GM18502 (cell line): ENCODE data around the gene RPL10.
A peak's percentile ranks its signal among the peaks of the same experiment; 100 is the strongest.

ENCODE experiments used
- ATAC-seq: cut with Tn5 transposase; IDR thresholded peaks from one replicate; pipeline ENCODE4 v1.9.1; 2021; ENCODE audit warnings: mild to moderate bottlenecking; ENCODE audit not compliant: unreplicated experiment, poor library complexity

The RPL10 gene

DNA sequence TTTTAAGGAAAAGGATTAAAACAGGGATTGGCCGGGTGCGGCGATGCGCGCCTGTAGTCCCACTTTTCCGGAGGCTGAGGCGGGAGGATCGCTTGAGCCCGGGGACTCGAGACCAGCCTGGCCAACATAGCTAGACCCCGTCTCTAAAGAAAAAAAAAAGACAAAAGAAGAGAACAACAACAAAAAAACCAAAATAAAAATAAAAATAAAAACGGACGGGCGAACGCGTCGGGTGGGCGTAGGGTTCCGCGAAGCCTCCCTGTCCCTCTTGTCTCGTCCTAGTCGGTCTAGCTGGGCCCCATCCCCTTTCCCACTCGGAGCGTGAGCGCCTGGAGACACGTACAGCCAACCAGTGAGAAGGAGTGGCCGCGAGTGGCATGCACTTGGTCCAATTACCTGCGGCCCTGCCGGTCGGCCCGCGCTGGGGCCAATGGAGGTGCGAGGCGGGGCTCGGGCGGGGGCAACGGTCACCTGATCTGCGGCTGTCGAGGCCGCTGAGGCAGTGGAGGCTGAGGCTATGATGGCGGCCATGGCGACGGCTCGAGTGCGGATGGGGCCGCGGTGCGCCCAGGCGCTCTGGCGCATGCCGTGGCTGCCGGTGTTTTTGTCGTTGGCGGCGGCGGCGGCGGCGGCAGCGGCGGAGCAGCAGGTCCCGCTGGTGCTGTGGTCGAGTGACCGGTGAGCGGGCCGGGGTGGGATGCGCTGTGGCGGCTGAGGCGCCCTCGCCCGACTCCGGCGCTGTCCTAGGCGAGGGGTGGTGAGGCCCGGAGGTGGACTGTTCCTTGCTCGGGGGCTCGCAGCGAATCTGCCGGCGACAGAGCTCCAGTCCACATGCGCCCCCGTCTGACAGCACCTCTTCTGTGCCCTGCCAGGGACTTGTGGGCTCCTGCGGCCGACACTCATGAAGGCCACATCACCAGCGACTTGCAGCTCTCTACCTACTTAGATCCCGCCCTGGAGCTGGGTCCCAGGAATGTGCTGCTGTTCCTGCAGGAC is 30.3 kb downstream of the RPL10 start, which contains the start of gene ATP6AP1:
ATP6AP1 (plus strand) TSS at position 502 of the 996 bp plus-strand sequence; CDS start at position 518, 16 bp downstream.
- peak; percentile 92 for ATAC-seq

DNA sequence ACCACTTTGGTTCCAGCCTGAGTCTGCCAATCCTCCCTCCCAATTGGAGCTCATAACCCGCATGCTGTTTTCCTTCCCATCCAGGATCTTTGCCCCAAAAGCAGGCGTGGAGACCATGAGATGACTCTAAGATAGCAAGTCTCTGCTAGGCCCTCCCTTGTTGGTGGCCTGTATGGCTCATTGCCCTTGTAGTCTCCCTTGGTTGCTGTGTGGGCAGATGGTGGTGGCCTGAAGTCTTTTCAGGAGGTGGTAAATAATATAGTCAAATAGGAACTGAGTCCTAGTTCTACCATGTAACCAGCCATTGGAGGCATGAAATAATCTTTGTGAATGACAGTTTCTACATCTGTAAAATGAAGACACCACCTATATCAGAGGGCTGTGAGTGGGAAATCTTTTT is 31.5 kb downstream of the RPL10 start:
- no peak for ATAC-seq

DNA sequence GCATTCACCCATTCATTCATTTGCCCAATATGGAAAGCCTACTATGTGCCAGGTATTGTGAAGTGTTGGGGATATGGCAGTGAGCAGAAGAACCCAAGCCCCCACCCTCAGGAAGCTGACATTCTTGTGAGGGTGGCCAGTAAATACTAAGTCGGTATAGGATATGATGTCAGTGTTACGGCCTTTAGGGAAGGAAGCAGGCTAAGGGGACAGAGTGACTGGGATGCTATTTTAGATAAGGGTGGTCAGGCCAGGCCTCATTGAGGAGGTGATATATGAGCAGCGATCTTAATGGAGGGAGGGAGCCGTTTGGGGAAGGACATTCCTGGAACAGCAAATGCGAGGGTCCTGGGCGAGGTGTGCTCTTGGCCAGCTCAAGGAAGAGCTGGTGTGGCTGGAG is 32.3 kb downstream of the RPL10 start:
- no peak for ATAC-seq

DNA sequence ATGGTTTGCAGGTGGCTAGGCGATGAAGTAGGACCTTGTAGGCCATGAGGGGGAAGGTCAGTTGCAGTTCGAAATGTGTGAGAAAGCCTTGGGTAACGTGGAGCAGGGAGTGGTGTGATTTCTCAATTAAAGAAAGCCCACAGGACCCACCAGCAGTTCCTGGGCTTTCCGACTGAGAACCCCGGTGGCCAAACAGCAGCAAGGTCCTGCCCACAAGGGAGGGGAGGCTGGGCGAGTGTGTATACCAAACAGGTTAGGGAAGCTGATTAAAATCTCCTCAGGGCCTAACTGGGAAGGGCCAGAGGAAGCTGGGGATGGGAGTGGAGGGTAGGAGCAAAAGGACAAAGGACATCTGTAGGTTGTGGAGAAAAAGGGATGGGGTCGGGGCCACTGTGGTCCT is 32.7 kb downstream of the RPL10 start:
- no peak for ATAC-seq

DNA sequence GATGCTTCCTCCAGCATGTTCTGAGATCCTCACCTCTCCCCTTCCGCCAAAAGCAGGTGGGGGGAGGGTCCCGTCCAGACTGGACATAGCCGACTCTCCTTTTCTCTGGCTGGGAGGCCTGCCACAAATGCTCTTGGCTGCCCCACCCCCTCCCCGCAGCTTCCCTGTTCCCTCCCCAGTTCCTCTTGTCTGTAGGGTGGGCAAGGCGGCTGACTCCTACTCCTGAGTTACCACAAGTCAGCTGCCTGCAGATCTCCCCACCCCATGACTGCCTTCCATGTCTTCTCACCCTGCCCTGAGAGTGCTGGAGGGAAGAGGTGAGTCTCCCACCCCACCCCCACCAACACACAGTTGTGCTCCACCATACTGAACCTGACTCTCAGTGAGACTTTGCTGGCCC is 33.2 kb downstream of the RPL10 start:
- ATAC-seq = no peak

DNA sequence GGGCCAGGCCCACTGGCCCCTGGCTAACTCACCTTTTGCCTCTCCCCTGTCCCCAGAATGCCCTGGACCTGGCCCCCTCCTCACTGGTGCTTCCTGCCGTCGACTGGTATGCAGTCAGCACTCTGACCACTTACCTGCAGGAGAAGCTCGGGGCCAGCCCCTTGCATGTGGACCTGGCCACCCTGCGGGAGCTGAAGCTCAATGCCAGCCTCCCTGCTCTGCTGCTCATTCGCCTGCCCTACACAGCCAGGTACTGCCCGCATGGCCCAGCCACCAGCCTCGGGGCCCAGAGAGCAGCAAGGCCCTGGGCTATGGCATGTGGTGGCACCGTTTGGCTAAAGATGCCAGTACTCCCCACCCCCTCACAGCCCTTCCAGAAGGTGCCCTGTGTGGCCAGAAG is 34.0 kb downstream of the RPL10 start:
- no peak for ATAC-seq

DNA sequence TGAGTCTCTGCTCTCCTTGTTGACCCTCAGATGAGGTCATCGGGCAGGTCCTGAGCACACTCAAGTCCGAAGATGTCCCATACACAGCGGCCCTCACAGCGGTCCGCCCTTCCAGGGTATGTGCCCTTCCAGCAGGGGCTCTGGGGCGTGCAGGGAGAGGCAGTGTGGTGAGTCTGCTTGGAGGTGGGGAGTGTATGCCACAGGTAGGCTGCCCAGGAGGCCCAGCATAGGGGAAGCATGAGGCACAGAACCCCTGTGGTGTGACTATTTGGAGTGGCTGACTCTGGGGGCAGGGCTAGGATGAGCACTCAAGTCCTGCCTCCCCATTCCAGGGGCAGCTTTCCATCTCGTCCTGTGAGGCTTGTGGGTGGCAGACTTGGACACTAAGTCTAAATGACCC is 35.4 kb downstream of the RPL10 start:
- no peak for ATAC-seq

DNA sequence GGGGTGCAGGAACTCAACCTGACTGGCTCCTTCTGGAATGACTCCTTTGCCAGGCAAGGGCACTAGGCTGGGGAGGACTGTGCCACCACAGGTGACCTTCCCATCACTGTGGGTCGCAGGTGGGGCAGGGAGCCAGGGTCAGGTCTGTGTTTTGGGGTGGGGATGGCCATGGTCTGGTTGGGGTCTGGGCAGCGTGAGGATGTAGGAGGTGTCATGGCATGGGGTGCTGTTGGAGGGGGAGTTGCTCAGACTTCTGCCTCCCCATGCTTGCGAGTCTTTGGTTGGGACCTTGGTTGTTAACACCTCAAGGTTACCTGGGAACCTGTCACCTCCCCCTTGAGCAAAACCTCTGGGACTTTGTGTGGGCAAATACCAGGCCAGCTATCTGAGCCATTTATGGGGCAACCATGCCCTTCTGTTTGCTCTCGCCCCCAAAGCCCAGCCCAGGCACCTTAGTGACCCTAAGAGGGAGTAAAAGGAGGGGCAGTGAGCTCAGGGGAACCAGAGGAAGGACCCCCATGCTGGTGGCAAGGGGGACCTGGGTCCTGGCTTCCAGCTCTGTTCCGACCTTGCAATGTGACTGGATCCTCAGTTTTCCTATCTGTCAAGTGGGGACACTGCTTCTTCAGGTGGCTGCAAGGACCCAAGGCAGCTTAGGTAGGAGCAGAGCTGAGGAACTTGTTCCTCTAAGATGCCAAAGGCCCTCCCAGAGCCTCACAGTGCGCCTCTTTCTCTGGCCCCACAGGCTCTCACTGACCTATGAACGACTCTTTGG is 36.4 kb downstream of the RPL10 start:
- ATAC-seq = no peak

DNA sequence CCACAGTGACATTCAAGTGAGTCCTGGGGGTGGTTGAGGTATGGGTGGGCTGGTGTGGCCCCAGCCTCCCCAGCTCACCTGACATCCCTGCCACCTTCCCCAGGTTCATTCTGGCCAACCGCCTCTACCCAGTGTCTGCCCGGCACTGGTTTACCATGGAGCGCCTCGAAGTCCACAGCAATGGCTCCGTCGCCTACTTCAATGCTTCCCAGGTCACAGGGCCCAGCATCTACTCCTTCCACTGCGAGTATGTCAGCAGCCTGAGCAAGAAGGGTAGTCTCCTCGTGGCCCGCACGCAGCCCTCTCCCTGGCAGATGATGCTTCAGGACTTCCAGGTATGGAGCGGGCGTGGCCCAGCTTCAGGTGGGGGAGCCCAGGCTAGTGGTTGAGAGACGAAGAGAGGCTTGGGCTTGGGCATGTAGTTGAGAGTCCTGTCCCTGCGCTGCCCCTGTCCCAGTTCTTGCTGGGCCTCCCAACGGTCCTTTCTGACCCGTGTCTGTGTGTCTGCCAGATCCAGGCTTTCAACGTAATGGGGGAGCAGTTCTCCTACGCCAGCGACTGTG is 37.1 kb downstream of the RPL10 start:
- no peak for ATAC-seq

DNA sequence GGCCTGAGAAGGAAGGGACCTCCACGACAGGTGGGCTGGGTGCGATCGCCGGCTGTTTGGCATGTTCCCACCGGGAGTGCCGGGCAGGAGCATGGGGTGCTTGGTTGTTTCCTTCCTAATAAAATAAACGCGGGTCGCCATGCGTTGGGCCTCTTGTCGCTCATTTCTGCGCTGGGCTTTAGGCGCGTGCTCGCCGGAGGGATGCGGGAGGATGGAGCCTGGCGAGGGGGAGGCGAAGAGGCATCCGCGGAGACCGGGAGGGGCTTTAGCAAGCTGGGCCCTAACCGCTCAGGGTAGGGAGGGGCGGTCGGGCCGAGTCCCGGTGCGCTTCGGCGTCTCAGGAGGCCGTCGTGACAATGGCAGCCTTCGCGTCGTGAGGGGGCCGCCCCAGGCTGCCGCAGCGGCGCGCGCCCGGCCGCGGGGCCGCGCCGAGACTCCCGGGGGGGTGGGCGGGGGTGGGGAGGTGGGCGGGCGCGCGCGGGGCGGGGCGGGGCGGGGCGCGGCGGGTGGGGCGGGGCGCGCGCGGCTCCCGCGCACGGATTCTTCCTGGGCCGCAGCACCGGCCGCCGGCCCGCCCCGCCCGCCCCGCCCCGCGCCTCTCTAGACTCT is 38.3 kb downstream of the RPL10 start:
- no peak for ATAC-seq

DNA sequence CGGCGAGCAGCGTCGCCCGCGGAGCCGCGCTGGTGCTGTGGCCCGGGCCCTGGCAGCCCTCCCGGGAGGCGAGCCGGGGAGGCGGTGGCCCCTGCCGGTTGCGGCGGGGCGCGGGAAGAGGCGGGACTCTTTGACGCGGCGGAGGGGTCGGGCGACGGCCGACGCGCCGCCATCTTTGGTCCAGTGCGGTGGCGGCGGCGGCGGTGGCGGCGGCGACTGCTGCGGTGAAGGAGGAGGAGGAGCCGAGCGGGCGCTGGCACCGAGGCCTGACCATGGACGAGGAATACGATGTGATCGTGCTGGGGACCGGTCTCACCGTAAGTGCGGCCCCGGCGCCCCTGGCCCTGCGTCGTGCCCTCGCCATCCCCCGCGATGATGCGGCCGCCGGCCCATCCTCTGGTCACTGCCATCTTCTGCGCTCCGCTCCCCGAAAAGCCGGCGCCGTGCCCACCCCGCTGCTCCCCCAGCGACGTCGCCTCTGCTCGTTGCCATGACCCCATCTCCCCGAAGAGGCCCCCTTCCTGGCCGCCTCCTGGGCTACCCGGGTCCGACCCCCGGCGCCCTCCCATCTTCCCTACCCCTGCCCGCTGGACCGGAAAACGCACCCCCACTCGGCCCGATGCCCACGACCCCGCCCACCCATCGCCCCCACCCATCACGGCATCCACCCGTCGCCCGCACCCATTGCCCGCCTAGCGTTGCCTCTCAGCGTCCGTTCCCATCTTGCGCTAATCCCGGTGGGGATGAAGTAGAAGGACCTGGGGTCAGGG is 39.0 kb downstream of the RPL10 start, which contains the start of gene GDI1:
GDI1 (plus strand) TSS at position 172 of the 770 bp plus-strand sequence; CDS start at position 273, 101 bp downstream.
- no peak for ATAC-seq

DNA sequence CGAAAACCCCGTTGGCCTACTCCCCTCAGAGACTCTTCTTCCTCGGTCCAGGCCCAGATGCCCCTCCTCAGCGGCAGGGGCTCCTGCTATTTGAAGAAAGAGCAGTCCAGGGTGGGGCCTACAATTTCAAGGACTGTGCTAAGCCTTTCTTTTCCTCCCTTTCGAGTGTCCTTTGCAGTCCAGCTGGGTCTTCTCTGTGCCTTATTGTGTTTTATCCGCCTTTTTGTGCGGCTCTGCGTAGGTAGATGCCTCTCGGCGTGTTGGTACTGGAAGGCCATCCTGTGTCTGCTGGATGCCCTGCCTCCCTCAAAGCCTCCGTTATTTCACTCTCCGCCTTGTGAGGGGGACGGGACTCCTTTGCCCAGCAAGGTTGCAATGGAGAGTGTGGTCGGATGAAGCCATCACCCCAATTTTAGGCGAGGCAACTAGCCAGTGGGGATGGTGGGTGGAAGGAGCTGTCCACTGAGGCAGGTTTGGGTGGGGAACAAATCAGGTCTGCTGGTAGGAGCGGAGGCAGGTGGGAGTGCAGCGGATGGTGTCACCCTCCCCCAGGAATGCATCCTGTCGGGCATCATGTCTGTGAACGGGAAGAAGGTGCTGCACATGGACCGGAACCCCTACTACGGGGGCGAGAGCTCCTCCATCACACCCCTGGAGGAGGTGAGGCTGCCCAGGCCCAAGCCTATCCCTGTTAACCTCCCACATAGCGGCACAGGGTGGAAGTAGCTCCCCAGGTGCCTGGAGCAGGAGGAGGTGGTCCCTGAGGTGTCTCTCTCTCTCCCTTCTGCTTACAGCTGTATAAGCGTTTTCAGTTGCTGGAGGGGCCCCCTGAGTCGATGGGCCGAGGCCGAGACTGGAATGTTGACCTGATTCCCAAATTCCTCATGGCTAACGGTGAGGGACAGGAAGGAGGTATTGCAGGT is 40.1 kb downstream of the RPL10 start:
- no peak for ATAC-seq

DNA sequence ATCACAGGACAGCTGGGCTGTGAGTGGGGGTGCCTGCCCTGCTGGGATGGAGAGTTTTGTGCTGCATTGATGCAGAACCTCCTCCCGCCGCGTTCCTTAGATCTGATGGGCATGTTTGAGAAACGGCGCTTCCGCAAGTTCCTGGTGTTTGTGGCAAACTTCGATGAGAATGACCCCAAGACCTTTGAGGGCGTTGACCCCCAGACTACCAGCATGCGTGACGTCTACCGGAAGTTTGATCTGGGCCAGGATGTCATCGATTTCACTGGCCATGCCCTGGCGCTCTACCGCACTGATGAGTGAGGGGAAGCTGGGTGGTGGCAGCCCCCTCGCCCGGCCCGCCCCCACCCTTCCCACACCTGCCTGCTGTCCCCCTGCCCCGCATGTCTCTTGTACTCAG is 41.7 kb downstream of the RPL10 start:
- no peak for ATAC-seq

DNA sequence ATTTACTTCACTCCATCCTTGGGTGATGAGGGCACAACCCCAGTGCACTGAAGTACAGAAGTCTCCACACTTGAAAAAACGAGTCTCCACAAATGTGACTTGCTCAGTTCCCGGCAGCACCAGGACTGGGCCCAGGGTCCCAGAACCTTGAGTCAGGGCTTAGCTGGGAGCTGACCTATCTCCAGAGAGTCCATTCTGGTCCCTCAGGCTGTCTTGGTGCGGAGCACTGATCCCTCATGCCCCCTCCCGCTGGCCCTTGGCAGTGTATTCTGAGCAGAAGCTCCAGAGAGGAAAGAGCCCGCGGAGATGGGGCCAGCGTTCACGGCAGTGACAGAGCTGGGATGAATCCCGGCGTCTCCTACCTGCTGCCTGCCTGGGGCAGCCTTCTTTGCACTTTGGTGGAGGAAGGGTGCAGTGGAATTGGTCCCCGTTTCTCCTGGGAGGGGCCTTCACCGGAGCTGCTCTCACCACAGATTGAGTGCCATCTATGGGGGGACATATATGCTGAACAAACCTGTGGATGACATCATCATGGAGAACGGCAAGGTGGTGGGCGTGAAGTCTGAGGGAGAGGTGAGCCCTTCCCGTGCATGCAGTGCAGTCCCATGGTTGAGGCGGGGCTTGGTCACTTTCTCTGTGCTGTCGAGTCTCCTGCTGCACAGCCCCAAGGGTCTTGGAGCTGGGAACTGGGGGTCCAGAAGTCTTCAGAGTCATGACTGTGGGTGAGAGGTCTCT is 42.6 kb downstream of the RPL10 start:
- ATAC-seq = no peak

DNA sequence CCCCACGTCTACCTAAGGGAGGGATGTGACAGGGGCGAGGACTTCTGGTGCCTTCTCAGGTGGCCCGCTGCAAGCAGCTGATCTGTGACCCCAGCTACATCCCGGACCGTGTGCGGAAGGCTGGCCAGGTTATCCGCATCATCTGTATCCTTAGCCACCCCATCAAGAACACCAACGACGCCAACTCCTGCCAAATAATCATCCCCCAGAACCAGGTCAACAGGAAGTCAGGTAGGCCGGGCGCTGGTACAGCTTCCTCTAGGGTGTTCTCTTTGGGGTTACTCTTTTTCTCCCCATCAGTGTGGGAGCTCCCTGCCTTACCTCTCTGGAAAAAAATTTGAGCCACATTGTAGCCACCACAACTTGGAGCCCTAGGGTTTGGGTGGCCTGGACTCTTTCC is 43.4 kb downstream of the RPL10 start:
- no peak for ATAC-seq

DNA sequence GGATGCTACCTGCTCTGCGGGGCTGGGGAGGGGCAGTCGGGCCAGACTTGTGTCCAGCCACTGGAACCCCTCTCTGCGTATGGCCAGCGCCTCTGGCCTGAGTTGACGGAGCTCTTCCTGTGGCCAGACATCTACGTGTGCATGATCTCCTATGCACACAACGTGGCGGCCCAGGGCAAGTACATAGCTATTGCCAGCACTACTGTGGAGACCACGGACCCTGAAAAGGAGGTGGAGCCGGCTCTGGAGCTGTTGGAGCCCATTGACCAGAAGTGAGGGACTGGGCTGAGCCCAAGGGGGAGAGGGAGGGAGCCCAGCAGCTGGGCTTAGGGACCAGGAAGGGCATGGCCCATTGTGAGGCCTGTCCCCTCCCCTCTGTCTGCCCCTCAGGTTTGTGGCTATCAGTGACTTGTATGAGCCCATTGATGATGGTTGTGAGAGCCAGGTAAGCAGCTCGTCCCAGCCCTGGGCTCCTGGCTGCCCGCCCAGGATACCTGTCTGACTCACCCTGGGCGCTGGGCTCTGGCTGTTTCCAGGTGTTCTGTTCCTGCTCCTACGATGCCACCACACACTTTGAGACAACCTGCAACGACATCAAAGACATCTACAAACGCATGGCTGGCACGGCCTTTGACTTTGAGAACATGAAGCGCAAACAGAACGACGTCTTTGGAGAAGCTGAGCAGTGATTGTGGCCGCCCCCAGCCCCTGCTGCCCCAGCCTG is 44.0 kb downstream of the RPL10 start:
- no peak for ATAC-seq

DNA sequence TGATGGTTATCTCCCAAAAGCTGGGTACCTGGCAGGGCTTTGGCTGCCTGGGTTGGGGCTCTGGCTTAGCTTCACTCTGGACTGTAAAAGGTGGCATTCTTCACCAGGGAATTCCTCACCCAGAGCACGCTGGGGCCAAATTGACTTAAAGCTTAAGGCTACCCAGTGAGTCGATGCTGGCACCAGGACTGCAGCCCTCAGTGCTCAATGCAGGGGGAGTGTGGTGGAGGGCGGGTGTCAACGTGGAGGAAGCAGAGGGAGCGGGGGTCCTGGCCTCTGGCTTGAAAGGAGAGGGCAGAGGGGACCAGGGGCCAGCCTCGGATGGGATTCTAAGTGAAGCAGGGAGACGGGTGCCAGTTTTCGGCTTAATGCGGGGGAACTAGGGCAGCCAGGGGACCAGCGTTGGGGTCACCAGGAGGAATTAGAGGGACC is 45.3 kb downstream of the RPL10 start:
- ATAC-seq = no peak
